BLaER1 treated with 17β-estradiol and CSF1 and Interleukin-3, amounts not matched to agents 10 nM and 100 nM (cell line): Measurements from ENCODE around the gene ISG20L2.
A peak's percentile ranks its signal among the peaks of the same experiment; 100 is the strongest.

Source experiments
- H3K27ac ChIP-seq, 11 experiments: shearing (Covaris generic); formaldehyde crosslinking; 2 replicates each; pipeline ENCODE4 v1.8.1; 2022
- H3K27me3 ChIP-seq, 11 experiments: shearing (Covaris generic); formaldehyde crosslinking; 2 replicates each; pipeline ENCODE4 v1.8.1; 2022
- H3K36me3 ChIP-seq, 11 experiments: shearing (Covaris generic); formaldehyde crosslinking; 2 replicates each; pipeline ENCODE4 v1.8.1; 2022
- H3K4me1 ChIP-seq, 10 experiments: shearing (Covaris generic); formaldehyde crosslinking; 2 replicates each; pipeline ENCODE4 v1.8.1; 2022
- H3K4me2 ChIP-seq, 11 experiments: shearing (Covaris generic); formaldehyde crosslinking; 2 replicates each; pipeline ENCODE4 v1.8.1; 2022
- H3K4me3 ChIP-seq, 10 experiments: shearing (Covaris generic); formaldehyde crosslinking; 2 replicates each; pipeline ENCODE4 v1.8.1; 2022
- H3K9ac ChIP-seq, 11 experiments: shearing (Covaris generic); formaldehyde crosslinking; 2 replicates each; pipeline ENCODE4 v1.8.1; 2022
- H3K9me3 ChIP-seq, 11 experiments: shearing (Covaris generic); formaldehyde crosslinking; replicated peaks in 1 of 11; 2 replicates each; pipeline ENCODE4 v1.8.1; 2022
- H4K20me1 ChIP-seq, 11 experiments: shearing (Covaris generic); formaldehyde crosslinking; 2 replicates each; pipeline ENCODE4 v1.8.1; 2022
- Cebpa-rat ChIP-seq, 11 experiments: shearing (Covaris generic); IDR thresholded peaks; 2 replicates each; pipeline ENCODE4 v1.8.1; 2022

ISG20L2 gene

DNA sequence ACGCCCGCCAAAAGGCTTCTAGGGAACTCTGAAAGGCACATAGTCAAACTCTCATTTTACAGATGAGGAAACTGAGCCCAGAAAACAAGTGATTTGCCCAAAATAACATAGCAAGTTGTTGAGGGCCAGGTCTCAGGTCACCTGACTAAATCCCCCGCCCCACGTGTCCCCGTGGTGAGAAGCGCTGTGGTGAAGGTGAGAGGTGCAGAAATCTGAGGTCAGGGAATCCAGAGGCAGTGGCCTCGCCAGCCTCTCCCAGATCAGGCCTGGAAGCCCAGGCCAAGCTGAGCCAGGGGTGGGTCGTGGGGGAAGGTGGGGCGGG lies 17.8 kb upstream of the ISG20L2 start:
- Histone ChIP-seq H3K36me3 (peaks cover 36 to 71% (median 57%) of the 10 kb centered on the region in 11 experiments), H3K27me3 (no peaks in the 10 kb centered on the region), H3K4me1 (peaks cover 44 to 78% (median 67%) of the 10 kb centered on the region in 10 experiments), H4K20me1 (peaks cover 0 to 58% (median 35%) of the 10 kb centered on the region in 11 experiments; a peak in 18 of 22 replicates), H3K27ac (peak overlapping the region; percentile 83 to 100 (median 99); a peak in 20 of 22 replicates), H3K9ac (peak overlapping the region; percentile 37 to 100 (median 98); a peak in 17 of 22 replicates), H3K4me3 (peak overlapping the region in 5 of 10 experiments; percentile 38 to 98 (median 93); a peak in 3 of 20 replicates), H3K4me2 (peak overlapping the region; percentile 90 to 100 (median 100)), H3K9me3 (no peaks in the 10 kb centered on the region)
- no peak for TF ChIP-seq Cebpa-rat (IDR thresholded peaks at IDR 0.05)

DNA sequence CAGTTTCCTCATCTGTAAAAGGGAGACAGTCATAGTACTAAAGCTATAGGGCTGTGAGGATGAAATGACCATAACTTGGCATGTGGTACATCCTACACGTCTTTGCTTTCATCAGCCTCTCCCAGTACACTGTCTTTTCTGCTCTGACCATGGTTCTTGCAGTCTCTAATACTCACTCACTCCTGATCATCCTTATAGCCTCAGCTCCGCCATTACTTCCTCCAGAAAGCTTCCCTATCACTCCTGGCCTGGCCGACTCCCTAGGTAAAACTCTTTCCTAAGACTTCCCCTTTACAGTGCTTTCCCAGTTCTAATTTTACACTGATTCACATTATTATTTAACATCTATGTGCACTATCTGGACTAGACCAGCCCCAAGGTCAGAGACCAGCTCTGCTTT lies 17.3 kb upstream of the ISG20L2 start:
- Histone ChIP-seq H3K4me2 (peak overlapping the region; percentile 90 to 100 (median 100)), H3K4me3 (peak overlapping the region in 2 of 10 experiments; percentile 38 to 93; a peak in 2 of 20 replicates), H3K9ac (peak overlapping the region; percentile 37 to 100 (median 95); a peak in 17 of 22 replicates), H4K20me1 (peaks cover 0 to 58% (median 35%) of the 10 kb centered on the region in 11 experiments; a peak in 18 of 22 replicates), H3K9me3 (no peaks in the 10 kb centered on the region), H3K4me1 (peaks cover 45 to 78% (median 69%) of the 10 kb centered on the region in 10 experiments), H3K27me3 (no peaks in the 10 kb centered on the region), H3K27ac (peak overlapping the region; percentile 83 to 100 (median 99); a peak in 20 of 22 replicates), H3K36me3 (peaks cover 36 to 71% (median 57%) of the 10 kb centered on the region in 11 experiments)
- TF ChIP-seq Cebpa-rat (IDR thresholded peaks at IDR 0.05) = no peak

DNA sequence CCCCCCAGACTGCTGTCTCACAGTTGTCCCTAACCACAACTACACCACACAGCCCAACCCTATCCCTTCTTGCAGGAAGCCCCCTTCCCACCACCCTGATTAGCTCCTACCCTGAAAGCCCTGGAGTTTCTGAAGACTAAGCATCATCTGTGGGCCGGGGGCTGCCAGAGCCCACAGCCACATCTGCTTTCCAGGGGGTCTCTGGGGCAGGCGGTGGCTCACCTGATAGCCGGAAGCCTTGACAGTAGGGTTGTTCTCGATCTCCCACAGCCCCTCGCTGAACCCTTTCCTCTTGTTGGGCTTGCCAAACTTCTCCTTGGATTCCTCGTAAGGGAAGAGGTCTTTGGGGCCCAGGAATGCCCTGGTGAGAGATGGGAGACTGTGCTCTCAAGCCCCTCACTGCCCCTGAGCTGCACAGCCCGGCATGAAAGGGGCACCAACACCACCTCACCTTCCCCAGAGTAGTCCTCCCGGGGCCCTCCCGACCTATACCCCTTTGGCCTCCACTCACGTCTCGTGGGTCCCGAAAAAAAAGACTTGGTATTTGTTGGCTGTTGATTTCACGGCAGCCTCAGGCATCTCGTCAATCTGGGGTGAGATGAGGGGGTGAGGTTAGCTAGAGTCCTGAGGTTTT lies 16.3 kb upstream of the ISG20L2 start:
- Histone ChIP-seq H3K4me3 (0 out of 20 replicates have a peak overlapping the region, but pooled peaks of 1 of the 10 experiments have one; percentile 3), H3K4me1 (peaks cover 51 to 82% (median 72%) of the 10 kb centered on the region in 10 experiments), H3K9ac (peak overlapping the region; percentile 52 to 100 (median 95); a peak in 20 of 22 replicates), H3K27me3 (no peaks in the 10 kb centered on the region), H3K4me2 (peak overlapping the region; percentile 90 to 100 (median 100)), H4K20me1 (peaks cover 0 to 58% (median 35%) of the 10 kb centered on the region in 11 experiments; a peak in 18 of 22 replicates), H3K9me3 (no peaks in the 10 kb centered on the region), H3K36me3 (peaks cover 36 to 70% (median 57%) of the 10 kb centered on the region in 11 experiments), H3K27ac (peak overlapping the region; percentile 11 to 100 (median 93); a peak in 20 of 22 replicates)
- no peak for TF ChIP-seq Cebpa-rat (IDR thresholded peaks at IDR 0.05)

DNA sequence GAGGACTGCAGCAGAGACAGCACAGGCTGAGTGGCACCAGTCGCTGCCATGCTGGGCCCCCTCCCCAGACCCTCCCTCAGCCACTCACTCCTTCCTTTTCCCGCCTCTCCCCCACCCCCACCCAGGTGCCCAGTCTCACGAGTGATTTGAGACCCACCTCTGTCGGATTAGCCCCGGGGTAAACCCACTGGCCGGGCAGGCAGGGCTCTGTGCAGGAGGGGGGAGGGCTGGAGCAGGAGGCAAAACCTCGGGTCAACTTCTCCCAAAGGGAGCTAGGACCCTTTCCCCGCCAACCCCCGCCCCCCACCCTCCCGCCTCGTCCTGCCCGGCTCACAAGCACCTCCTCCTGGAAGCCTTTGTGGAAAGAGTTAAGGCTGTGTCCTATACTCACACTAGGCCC lies 15.8 kb upstream of the ISG20L2 start:
- Histone ChIP-seq H3K4me1 (peaks cover 57 to 84% (median 77%) of the 10 kb centered on the region in 10 experiments), H3K27me3 (no peaks in the 10 kb centered on the region), H3K9ac (peak overlapping the region in 8 of 11 experiments; percentile 30 to 99 (median 52); a peak in 11 of 22 replicates), H3K4me3 (no peak overlapping the region), H3K9me3 (no peaks in the 10 kb centered on the region), H3K27ac (peak overlapping the region in 9 of 11 experiments; percentile 19 to 100 (median 96); a peak in 10 of 22 replicates), H3K4me2 (peak overlapping the region in 4 of 11 experiments; percentile 90 to 100 (median 98); a peak in 5 of 22 replicates), H3K36me3 (peaks cover 36 to 65% (median 51%) of the 10 kb centered on the region in 11 experiments), H4K20me1 (peaks cover 0 to 58% (median 35%) of the 10 kb centered on the region in 11 experiments; a peak in 18 of 22 replicates)
- TF ChIP-seq Cebpa-rat (IDR thresholded peaks at IDR 0.05) = no peak

DNA sequence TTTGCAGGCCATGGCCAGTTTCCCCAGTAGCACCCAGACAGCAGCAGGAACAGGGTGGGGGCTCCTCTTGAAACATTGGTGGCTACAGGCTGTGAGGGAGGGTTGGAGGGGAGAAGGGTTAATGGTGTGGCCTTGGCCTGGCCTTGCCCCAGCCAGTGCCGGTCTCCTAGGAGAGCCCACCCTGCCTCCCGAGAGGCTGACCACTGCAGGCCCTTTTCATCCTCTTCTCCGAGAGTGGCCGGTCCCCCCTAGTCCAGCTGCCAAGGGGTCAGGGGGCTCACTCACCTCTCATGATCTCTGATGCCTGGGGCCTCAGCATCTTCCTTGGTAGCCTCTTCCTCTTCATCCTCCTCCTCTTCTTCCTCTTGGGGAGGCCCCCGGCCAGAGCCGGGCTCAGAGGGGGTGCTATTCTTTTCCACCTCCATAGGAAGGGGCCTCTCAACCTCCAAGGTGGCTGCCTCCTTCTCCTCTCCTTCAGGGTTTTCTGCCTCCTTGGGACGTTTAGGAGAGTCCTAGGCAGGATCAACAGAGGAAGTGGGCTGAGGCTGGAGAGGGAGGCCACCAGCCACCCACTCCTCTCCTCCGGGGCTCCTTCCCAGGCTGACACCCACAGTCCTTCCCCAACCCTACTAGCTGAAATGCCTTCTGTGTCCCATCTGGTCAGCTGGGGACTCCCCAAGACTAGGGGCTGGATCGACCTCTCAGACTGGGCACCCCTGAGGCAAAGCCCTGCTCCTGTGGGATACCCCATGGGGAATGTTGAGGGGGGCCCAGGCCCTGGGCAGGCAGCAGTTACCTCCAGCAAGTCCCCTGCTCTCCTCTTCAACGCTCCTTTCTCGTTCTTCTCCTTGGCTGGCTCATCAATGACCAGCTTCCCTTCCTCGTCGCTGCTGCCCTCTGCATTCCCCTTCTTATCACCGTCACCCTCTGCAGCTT lies 15.1 kb upstream of the ISG20L2 start:
- TF ChIP-seq Cebpa-rat (IDR thresholded peaks at IDR 0.05) = no peak
- peak overlapping the region in 7 of 11 experiments; percentile 1 to 68 (median 28); a peak in 9 of 22 replicates for H3K4me2 ChIP-seq
- H3K4me1 ChIP-seq = peaks cover 57 to 85% (median 75%) of the 10 kb centered on the region in 10 experiments
- H3K9ac ChIP-seq = peak overlapping the region in 10 of 11 experiments; percentile 14 to 64 (median 34); a peak in 13 of 22 replicates
- H4K20me1 ChIP-seq = peaks cover 0 to 56% (median 35%) of the 10 kb centered on the region in 11 experiments; a peak in 18 of 22 replicates
- no peaks in the 10 kb centered on the region for H3K9me3 ChIP-seq
- H3K4me3 ChIP-seq = no peak overlapping the region; a peak in 1 of 20 replicates
- peaks cover 36 to 64% (median 55%) of the 10 kb centered on the region in 11 experiments for H3K36me3 ChIP-seq
- H3K27me3 ChIP-seq = no peaks in the 10 kb centered on the region
- H3K27ac ChIP-seq = peak overlapping the region in 9 of 11 experiments; percentile 2 to 85 (median 55); a peak in 14 of 22 replicates

DNA sequence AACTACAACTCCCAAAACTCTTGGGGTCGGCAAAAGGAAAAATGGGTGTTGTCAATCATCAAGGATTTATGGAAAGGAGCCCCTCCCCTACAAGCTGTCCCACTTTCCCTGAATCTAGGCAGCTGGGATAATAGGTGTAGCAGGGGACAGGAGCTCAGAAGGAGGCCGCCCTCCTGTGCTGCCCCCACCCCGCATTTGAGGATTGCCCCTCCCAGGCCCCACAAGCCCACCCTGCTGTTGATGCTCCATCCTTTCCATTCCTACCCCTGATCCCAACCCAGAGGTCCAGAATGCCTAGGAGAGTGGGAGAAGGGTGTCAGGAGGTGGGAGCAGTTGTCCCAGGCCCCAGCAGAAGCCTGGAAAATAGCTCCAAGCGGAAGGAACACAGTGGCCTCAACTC lies 14.2 kb upstream of the ISG20L2 start:
- H3K4me1 ChIP-seq = peaks cover 50 to 76% (median 66%) of the 10 kb centered on the region in 10 experiments
- TF ChIP-seq Cebpa-rat (IDR thresholded peaks at IDR 0.05) = no peak
- no peaks in the 10 kb centered on the region for H3K9me3 ChIP-seq
- H3K27ac ChIP-seq = peak overlapping the region in 9 of 11 experiments; percentile 55 to 85 (median 75); a peak in 11 of 22 replicates
- H3K4me2 ChIP-seq = peak overlapping the region in 4 of 11 experiments; percentile 1 to 68 (median 38); a peak in 5 of 22 replicates
- peak overlapping the region in 2 of 11 experiments; percentile 3 to 14; a peak in 2 of 22 replicates for H3K9ac ChIP-seq
- peaks cover 43 to 68% (median 62%) of the 10 kb centered on the region in 11 experiments for H3K36me3 ChIP-seq
- no peak overlapping the region for H3K4me3 ChIP-seq
- no peaks in the 10 kb centered on the region for H3K27me3 ChIP-seq
- H4K20me1 ChIP-seq = peaks cover 0 to 47% (median 34%) of the 10 kb centered on the region in 11 experiments; a peak in 18 of 22 replicates

DNA sequence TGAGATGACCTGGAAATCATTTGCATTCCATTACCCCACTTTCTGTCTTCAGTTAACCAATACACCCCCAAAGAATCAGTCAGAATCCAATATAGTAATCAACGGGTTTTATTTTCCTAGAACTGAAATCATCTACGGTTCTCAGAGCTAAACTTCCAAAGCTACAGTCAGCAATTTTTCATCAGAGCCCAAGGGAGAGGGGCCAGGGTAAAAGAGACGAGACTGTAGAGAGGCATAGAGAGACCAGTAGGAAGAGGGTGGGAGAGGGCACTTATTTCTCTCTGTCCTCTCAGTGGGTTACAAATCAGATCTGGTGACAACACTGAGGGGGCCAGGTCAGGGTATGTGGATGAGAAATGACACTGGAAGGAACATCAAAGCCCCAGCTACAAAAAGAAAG lies 13.5 kb upstream of the ISG20L2 start:
- H3K4me1 ChIP-seq = peaks cover 45 to 70% (median 61%) of the 10 kb centered on the region in 10 experiments
- peak overlapping the region; percentile 54 to 84 (median 68); a peak in 21 of 22 replicates for H3K4me2 ChIP-seq
- H3K9me3 ChIP-seq = no peaks in the 10 kb centered on the region
- H3K36me3 ChIP-seq = peaks cover 51 to 76% (median 67%) of the 10 kb centered on the region in 11 experiments
- H4K20me1 ChIP-seq = peaks cover 0 to 40% (median 34%) of the 10 kb centered on the region in 11 experiments; a peak in 18 of 22 replicates
- peak overlapping the region in 2 of 10 experiments; percentile 13 to 46; a peak in 1 of 20 replicates for H3K4me3 ChIP-seq
- H3K27ac ChIP-seq = peak overlapping the region in 10 of 11 experiments; percentile 61 to 88 (median 78); a peak in 19 of 22 replicates
- peak overlapping the region in 5 of 11 experiments; percentile 8 to 90 (median 42); a peak in 4 of 22 replicates for H3K9ac ChIP-seq
- no peak for TF ChIP-seq Cebpa-rat (IDR thresholded peaks at IDR 0.05)
- H3K27me3 ChIP-seq = no peaks in the 10 kb centered on the region
